Measurements from ENCODE around the gene CCDC6. TPM values are rescaled to one million over a fixed set of nuclear protein-coding genes. Genes with fewer than 3 reads are reported as not detected.

The CCDC6 gene
- total RNA-seq, 1 experiment from 2014 or later = 91.9 TPM

DNA sequence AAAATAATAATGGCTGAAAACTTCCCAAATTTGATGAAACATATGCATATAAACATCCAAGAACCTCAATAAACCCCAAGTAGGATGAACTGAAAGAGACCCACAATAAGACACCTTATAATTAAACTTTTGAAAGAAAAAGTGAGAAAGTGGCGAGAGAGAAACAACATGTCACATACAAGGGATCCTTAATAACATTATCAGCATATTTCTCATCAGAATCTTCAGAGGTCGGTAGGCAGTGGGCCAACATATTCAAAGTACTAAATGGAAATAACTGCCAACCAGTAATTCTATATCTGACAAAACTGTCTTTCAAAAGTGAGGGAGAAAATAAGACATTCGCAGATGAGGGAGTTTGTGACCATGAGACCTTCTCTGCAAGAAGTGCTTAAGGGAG is 16.6 kb upstream of the CCDC6 start:
- no peaks in the 10 kb centered on the region for H3K9me2 ChIP-seq (ENCODE audit: insufficient read depth)
- TF ChIP-seq EZH2 (IDR thresholded peaks at IDR 0.05; ENCODE audit: low read depth) = no peak
- TF ChIP-seq, protein P1, sequence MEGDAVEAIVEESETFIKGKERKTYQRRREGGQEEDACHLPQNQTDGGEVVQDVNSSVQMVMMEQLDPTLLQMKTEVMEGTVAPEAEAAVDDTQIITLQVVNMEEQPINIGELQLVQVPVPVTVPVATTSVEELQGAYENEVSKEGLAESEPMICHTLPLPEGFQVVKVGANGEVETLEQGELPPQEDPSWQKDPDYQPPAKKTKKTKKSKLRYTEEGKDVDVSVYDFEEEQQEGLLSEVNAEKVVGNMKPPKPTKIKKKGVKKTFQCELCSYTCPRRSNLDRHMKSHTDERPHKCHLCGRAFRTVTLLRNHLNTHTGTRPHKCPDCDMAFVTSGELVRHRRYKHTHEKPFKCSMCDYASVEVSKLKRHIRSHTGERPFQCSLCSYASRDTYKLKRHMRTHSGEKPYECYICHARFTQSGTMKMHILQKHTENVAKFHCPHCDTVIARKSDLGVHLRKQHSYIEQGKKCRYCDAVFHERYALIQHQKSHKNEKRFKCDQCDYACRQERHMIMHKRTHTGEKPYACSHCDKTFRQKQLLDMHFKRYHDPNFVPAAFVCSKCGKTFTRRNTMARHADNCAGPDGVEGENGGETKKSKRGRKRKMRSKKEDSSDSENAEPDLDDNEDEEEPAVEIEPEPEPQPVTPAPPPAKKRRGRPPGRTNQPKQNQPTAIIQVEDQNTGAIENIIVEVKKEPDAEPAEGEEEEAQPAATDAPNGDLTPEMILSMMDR (conservative IDR thresholded peaks at IDR 0.05) = no peak
- H3K27me3 ChIP-seq (ENCODE audit: insufficient read depth, low read depth) = no peaks in the 10 kb centered on the region
- H3K4me3 ChIP-seq = no peak overlapping the region
- no TSS peak for BruUV-seq (replicated peaks)
- intact Hi-C loops (cut with micrococcal nuclease; ENCODE audit: unreplicated experiment) = no loop called here
- no peak overlapping the region for H3K27ac ChIP-seq
- no peaks in the 10 kb centered on the region for H3K4me1 ChIP-seq (replicated peaks; ENCODE audit: insufficient read depth)
- H3K9me3 ChIP-seq (ENCODE audit: insufficient read depth, low read depth) = peaks cover 11% of the 10 kb centered on the region; the same call in 1 of the 2 replicates
- H4K20me1 ChIP-seq (ENCODE audit: insufficient read depth) = no peaks in the 10 kb centered on the region
- ChIA-PET POLR2A (ENCODE audit: unreplicated experiment) (no interaction called here), CTCF (no interaction called here)
- H3K79me2 ChIP-seq (ENCODE audit: low read depth) = no peaks in the 10 kb centered on the region
- H3K4me2 ChIP-seq = no peak overlapping the region
- no peaks in the 10 kb centered on the region for H3F3A ChIP-seq (ENCODE audit: insufficient read depth, low read depth)
- no peaks in the 10 kb centered on the region for H3K36me3 ChIP-seq (ENCODE audit: low read depth)
- H2AFZ ChIP-seq = no peak overlapping the region
- no peak for DNase-seq

DNA sequence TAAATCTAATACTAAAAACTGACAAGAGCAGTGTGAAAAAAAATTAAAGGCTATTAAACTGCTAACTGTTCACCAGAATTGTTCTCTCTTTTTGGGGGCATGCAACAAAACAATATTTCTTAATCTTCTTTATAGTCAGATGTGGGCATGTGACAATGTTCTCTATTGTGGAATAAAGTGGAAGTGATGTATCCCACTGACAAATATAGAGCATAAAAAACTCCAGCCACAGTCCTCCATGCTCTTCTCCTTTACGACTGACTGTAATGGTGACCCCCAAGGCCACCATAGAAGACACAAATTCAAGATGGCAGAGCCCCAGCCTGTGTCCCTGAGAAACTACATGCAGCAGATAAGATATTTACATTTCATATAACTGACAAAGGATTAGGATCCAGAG is 11.6 kb upstream of the CCDC6 start:
- intact Hi-C loops (cut with micrococcal nuclease; ENCODE audit: unreplicated experiment) = no loop called here
- Histone ChIP-seq H3K4me3 (no peak overlapping the region), H3K79me2 (ENCODE audit: low read depth) (no peaks in the 10 kb centered on the region), H3K36me3 (ENCODE audit: low read depth) (no peaks in the 10 kb centered on the region), H4K20me1 (ENCODE audit: insufficient read depth) (no peaks in the 10 kb centered on the region), H3K4me2 (no peak overlapping the region), H3K27ac (no peak overlapping the region), H3K27me3 (ENCODE audit: insufficient read depth, low read depth) (no peaks in the 10 kb centered on the region), H2AFZ (no peak overlapping the region), H3K4me1 (replicated peaks; ENCODE audit: insufficient read depth) (no peaks in the 10 kb centered on the region), H3F3A (ENCODE audit: insufficient read depth, low read depth) (no peaks in the 10 kb centered on the region), H3K9me2 (ENCODE audit: insufficient read depth) (no peaks in the 10 kb centered on the region), H3K9me3 (ENCODE audit: insufficient read depth, low read depth) (peaks cover 18% of the 10 kb centered on the region; the same call in 1 of the 2 replicates)
- no TSS peak for BruUV-seq (replicated peaks)
- POLR2A ChIA-PET (ENCODE audit: unreplicated experiment) = no interaction called here
- CTCF ChIA-PET = no interaction called here
- TF ChIP-seq, protein P1 (conservative IDR thresholded peaks at IDR 0.05) = no peak
- no peak for TF ChIP-seq EZH2 (IDR thresholded peaks at IDR 0.05; ENCODE audit: low read depth)
- DNase-seq = no peak

DNA sequence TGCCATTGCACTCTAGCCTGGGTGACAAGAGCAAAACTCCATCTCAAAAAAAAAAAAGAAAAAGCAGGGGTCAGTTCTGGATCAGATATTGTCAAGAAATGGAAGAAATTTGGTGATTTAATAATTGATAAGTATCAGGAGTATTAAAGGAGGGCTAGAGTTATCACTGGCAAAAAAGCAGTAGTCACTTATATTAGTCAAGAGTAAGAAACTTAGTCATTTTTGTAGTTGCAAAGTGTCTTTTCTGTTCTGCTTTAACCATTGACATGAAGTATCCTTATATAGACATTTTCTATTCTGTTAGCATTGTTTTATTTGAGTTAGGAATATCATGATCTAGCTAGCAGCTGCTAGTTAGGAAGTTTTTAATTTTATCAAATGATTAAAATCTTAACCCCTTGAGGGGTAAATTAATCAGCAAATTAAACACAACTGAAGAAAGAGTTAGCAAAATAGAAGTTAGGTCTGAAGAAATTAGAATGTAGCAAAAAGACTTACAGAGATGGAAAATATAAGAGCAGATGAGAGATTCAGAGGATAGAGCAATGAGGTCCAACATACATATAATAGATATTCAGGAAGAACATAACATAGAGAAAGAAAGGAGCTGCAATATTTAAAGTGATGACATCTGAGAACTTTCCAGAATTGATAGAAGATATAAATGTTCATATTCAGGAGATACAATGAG is 7.3 kb upstream of the CCDC6 start:
- DNase-seq = no peak
- H3K9me2 ChIP-seq (ENCODE audit: insufficient read depth) = no peaks in the 10 kb centered on the region
- H3K9me3 ChIP-seq (ENCODE audit: insufficient read depth, low read depth) = peaks cover 9% of the 10 kb centered on the region; the same call in 1 of the 2 replicates
- no TSS peak for BruUV-seq (replicated peaks)
- H4K20me1 ChIP-seq (ENCODE audit: insufficient read depth) = no peaks in the 10 kb centered on the region
- H3K27me3 ChIP-seq (ENCODE audit: insufficient read depth, low read depth) = no peaks in the 10 kb centered on the region
- CTCF ChIA-PET = no interaction called here
- no peak overlapping the region for H3K4me3 ChIP-seq
- H3K4me1 ChIP-seq (replicated peaks; ENCODE audit: insufficient read depth) = peaks cover 6% of the 10 kb centered on the region
- no peak overlapping the region for H2AFZ ChIP-seq
- H3K27ac ChIP-seq = no peak overlapping the region
- H3K36me3 ChIP-seq (ENCODE audit: low read depth) = no peaks in the 10 kb centered on the region
- H3F3A ChIP-seq (ENCODE audit: insufficient read depth, low read depth) = peaks cover 5% of the 10 kb centered on the region; the same call in 1 of the 2 replicates
- no peak for TF ChIP-seq EZH2 (IDR thresholded peaks at IDR 0.05; ENCODE audit: low read depth)
- H3K79me2 ChIP-seq (ENCODE audit: low read depth) = no peaks in the 10 kb centered on the region
- intact Hi-C loops (cut with micrococcal nuclease; ENCODE audit: unreplicated experiment) = no loop called here
- POLR2A ChIA-PET (ENCODE audit: unreplicated experiment) = no interaction called here
- H3K4me2 ChIP-seq = no peak overlapping the region

DNA sequence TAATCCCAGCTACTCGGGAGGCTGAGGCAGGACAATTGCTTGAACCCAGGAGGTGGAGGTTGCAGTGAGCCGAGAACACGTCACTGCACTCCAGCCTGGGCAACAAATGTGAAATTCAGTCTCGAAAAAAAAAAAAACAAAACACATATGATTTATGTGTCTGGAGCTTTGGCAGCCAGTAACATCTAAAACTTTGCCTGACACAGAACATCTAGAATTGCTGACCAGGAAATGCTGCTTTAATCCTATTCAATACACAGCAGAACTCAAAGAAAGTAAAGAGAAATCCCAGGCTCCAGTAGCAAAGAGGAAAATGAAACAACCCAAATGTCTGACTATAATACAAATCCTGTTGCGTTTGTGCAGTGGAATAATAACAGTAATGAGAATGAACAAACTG is 4.5 kb upstream of the CCDC6 start:
- H2AFZ ChIP-seq = no peak overlapping the region
- H3F3A ChIP-seq (ENCODE audit: insufficient read depth, low read depth) = peaks cover 23% of the 10 kb centered on the region
- ChIA-PET CTCF (interaction anchor here (0.6 kb wide), 1 partner anchor 704 kb away, joined by 3 read pairs; no protein-coding TSS in a partner anchor), POLR2A (ENCODE audit: unreplicated experiment) (no interaction called here)
- H3K9me3 ChIP-seq (ENCODE audit: insufficient read depth, low read depth) = peaks cover 9% of the 10 kb centered on the region; the same call in 1 of the 2 replicates
- intact Hi-C loops (cut with micrococcal nuclease; ENCODE audit: unreplicated experiment) = no loop called here
- H3K27ac ChIP-seq = no peak overlapping the region
- H3K4me2 ChIP-seq = no peak overlapping the region
- H3K4me3 ChIP-seq = no peak overlapping the region
- TF ChIP-seq, protein P1 (conservative IDR thresholded peaks at IDR 0.05) = no peak
- TF ChIP-seq EZH2 (IDR thresholded peaks at IDR 0.05; ENCODE audit: low read depth) = no peak
- no peaks in the 10 kb centered on the region for H3K36me3 ChIP-seq (ENCODE audit: low read depth)
- H3K9me2 ChIP-seq (ENCODE audit: insufficient read depth) = no peaks in the 10 kb centered on the region
- no peaks in the 10 kb centered on the region for H3K27me3 ChIP-seq (ENCODE audit: insufficient read depth, low read depth)
- no peak for DNase-seq
- H3K4me1 ChIP-seq (replicated peaks; ENCODE audit: insufficient read depth) = peaks cover 21% of the 10 kb centered on the region
- BruUV-seq (replicated peaks) = no TSS peak
- H4K20me1 ChIP-seq (ENCODE audit: insufficient read depth) = no peaks in the 10 kb centered on the region
- peaks cover 3% of the 10 kb centered on the region for H3K79me2 ChIP-seq (ENCODE audit: low read depth)
